GM12891 (cell line): ENCODE measurements around the gene LRRC71.

Experiments
- PAX5 ChIP-seq: IDR thresholded peaks from 2 replicates; pipeline ENCODE4 v1.6.1; 2011; ENCODE audit warnings: low read length, moderate library complexity, mild to moderate bottlenecking; ENCODE audit not compliant: insufficient read depth, severe bottlenecking
- POLR2A ChIP-seq: IDR thresholded peaks from 2 replicates; pipeline ENCODE4 v1.6.1; 2011; ENCODE audit warnings: low read depth, low read length, control low read depth
- POLR2AphosphoS5 ChIP-seq: IDR thresholded peaks from 2 replicates; pipeline ENCODE4 v1.6.1; 2011; ENCODE audit warnings: low read depth, low read length, control low read depth
- POU2F2 ChIP-seq: IDR thresholded peaks from 2 replicates; pipeline ENCODE4 v1.6.1; 2011; ENCODE audit warnings: low read depth, mild to moderate bottlenecking, control low read depth, low read length, moderate library complexity
- SPI1 ChIP-seq: IDR thresholded peaks from 2 replicates; pipeline ENCODE4 v1.6.1; 2011; ENCODE audit warnings: low read depth, low read length, control low read depth
- TAF1 ChIP-seq: IDR thresholded peaks from 2 replicates; pipeline ENCODE4 v1.6.1; 2011; ENCODE audit warnings: low read depth, low read length, control low read depth

GRCh38 chr1:156937883-156938282 is 17.5 kb downstream of the LRRC71 start:
- no peak for TF ChIP-seq POLR2A
- no peak for TF ChIP-seq POU2F2
- no peak for TF ChIP-seq POLR2AphosphoS5
- TF ChIP-seq TAF1 = no peak
- no peak for TF ChIP-seq PAX5
- no peak for TF ChIP-seq SPI1
